Measurements from ENCODE around the gene GTPBP10.

GTPBP10 gene

GRCh38 chr7:90313907-90314306 is 32.6 kb upstream of the GTPBP10 start:
- no peak for TF ChIP-seq CTCF (IDR thresholded peaks at IDR 0.05; ENCODE audit: low read depth, low read length, missing control alignments)
- no peak for DNase-seq (ENCODE audit: low read depth)
- no peak overlapping the region for H3K4me3 ChIP-seq (ENCODE audit: low read depth, low read length)

GRCh38 chr7:90320014-90320413 is 26.5 kb upstream of the GTPBP10 start:
- no peak overlapping the region for H3K4me3 ChIP-seq (ENCODE audit: low read depth, low read length)
- no peak for TF ChIP-seq CTCF (IDR thresholded peaks at IDR 0.05; ENCODE audit: low read depth, low read length, missing control alignments)
- DNase-seq (ENCODE audit: low read depth) = no peak

GRCh38 chr7:90320418-90320800 is 26.1 kb upstream of the GTPBP10 start:
- DNase-seq (ENCODE audit: low read depth) = no peak
- TF ChIP-seq CTCF (IDR thresholded peaks at IDR 0.05; ENCODE audit: low read depth, low read length, missing control alignments) = no peak
- no peak overlapping the region for H3K4me3 ChIP-seq (ENCODE audit: low read depth, low read length)

GRCh38 chr7:90320801-90321494 is 25.6 kb upstream of the GTPBP10 start, which contains the start of gene FAM237B:
TSS of gene FAM237B (minus strand) at chr7:90321304. CDS start at chr7:90319748, 1,556 bp downstream.
- H3K4me3 ChIP-seq (ENCODE audit: low read depth, low read length) = no peak within 1 kb of the TSS
- no peak for DNase-seq (ENCODE audit: low read depth)

GRCh38 chr7:90322837-90323236 is 23.7 kb upstream of the GTPBP10 start:
- no peak for DNase-seq (ENCODE audit: low read depth)
- H3K4me3 ChIP-seq (ENCODE audit: low read depth, low read length) = no peak overlapping the region
- TF ChIP-seq CTCF (IDR thresholded peaks at IDR 0.05; ENCODE audit: low read depth, low read length, missing control alignments) = no peak

More at GRCh38 chr7:90320801-90321494, 25.6 kb upstream of the GTPBP10 start, which contains the start of gene FAM237B:
- no peak for TF ChIP-seq CTCF (IDR thresholded peaks at IDR 0.05; ENCODE audit: low read depth, low read length, missing control alignments)

GRCh38 chr7:90326500-90326899 is 20.0 kb upstream of the GTPBP10 start:
- no peak for TF ChIP-seq CTCF (IDR thresholded peaks at IDR 0.05; ENCODE audit: low read depth, low read length, missing control alignments)
- H3K4me3 ChIP-seq (ENCODE audit: low read depth, low read length) = no peak overlapping the region
- DNase-seq (ENCODE audit: low read depth) = no peak

All from GM12864 (cell line).